Fibroblast of villous mesenchyme (primary cell): Measurements from ENCODE around the gene SCT. TPM values are rescaled to one million over a fixed set of nuclear protein-coding genes. Genes with fewer than 3 reads are reported as not detected.

ENCODE experiments used
- DNase-seq: peaks from one replicate; pipeline ENCODE4 v3.0.0-alpha.2; 2010; ENCODE audit warnings: low read depth
- H3K4me3 ChIP-seq: 2 replicates; pipeline ENCODE4 v1.5.1; 2011; ENCODE audit warnings: low read depth, mild to moderate bottlenecking, low read length
- total RNA-seq: library from RNA; depleted of rRNA; stranded (reverse); fragments of >200 nt; gene quantifications from 2 replicates; pipeline ENCODE4 v1.2.3, GENCODE V29; 2012
- TF ChIP-seq, protein P1 (sequence below): IDR thresholded peaks from 2 replicates; pipeline ENCODE4 v1.5.1; 2012; ENCODE audit warnings: low read depth, mild to moderate bottlenecking, low read length; ENCODE audit not compliant: insufficient read depth

The SCT gene
- total RNA-seq, 1 donor: not detected

DNA sequence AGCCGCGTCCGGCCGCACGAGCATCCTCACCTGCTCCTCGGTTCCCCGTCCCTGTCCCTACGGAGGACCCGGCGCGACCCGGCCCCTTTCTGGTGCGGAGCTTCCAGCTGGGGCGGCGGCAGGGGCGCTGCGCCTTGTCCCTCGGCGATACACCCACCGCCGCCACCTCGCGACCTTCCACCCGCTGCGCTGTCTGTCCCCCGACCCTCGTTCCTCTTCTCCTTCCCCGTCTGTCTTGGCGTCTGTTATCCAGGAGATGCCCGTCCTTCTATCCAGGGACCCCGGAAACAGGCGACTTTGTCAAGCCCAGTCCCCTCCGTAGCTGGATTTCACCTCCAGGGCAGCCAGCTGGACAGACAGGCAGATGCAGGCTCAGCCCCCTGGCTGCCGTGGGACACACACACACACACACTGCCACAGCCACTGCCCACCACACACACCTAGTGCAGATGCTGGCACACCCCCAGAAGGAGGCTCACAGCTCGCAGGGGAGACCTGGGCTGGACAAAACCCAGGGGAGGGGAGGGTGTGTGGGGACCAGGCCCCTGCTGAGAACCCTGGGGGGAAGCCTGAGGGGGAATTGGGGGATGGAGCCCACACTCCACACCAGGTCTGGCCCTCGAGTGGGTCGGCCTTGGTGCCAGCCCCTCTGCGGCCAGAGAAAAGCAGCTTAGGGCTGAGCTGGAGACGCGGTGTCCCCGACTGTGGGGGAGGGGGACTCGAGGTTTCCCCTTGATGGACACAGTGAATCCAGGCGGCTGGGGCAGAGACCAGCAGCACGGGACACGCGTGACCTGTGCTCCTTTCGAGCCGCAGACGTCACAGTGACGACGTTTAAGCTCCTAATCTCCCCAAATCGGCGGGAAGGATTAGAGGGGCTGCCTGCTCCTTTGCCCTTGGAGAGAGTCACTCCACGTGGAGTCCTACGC, 10.9 kb upstream of the SCT start:
- H3K4me3 ChIP-seq: no peak overlapping the region
- TF ChIP-seq, protein P1, sequence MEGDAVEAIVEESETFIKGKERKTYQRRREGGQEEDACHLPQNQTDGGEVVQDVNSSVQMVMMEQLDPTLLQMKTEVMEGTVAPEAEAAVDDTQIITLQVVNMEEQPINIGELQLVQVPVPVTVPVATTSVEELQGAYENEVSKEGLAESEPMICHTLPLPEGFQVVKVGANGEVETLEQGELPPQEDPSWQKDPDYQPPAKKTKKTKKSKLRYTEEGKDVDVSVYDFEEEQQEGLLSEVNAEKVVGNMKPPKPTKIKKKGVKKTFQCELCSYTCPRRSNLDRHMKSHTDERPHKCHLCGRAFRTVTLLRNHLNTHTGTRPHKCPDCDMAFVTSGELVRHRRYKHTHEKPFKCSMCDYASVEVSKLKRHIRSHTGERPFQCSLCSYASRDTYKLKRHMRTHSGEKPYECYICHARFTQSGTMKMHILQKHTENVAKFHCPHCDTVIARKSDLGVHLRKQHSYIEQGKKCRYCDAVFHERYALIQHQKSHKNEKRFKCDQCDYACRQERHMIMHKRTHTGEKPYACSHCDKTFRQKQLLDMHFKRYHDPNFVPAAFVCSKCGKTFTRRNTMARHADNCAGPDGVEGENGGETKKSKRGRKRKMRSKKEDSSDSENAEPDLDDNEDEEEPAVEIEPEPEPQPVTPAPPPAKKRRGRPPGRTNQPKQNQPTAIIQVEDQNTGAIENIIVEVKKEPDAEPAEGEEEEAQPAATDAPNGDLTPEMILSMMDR: no peak
- peak; percentile 36 for DNase-seq

DNA sequence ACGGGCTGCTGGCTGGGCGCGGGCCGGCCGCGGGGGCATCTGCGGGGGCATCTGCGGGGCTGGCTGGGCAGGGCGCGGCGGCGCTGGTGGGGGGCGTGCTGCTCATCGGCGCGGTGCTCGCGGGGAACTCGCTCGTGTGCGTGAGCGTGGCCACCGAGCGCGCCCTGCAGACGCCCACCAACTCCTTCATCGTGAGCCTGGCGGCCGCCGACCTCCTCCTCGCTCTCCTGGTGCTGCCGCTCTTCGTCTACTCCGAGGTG, 10.3 kb upstream of the SCT start:
- no peak for DNase-seq
- TF ChIP-seq, protein P1: no peak
- H3K4me3 ChIP-seq: no peak overlapping the region

DNA sequence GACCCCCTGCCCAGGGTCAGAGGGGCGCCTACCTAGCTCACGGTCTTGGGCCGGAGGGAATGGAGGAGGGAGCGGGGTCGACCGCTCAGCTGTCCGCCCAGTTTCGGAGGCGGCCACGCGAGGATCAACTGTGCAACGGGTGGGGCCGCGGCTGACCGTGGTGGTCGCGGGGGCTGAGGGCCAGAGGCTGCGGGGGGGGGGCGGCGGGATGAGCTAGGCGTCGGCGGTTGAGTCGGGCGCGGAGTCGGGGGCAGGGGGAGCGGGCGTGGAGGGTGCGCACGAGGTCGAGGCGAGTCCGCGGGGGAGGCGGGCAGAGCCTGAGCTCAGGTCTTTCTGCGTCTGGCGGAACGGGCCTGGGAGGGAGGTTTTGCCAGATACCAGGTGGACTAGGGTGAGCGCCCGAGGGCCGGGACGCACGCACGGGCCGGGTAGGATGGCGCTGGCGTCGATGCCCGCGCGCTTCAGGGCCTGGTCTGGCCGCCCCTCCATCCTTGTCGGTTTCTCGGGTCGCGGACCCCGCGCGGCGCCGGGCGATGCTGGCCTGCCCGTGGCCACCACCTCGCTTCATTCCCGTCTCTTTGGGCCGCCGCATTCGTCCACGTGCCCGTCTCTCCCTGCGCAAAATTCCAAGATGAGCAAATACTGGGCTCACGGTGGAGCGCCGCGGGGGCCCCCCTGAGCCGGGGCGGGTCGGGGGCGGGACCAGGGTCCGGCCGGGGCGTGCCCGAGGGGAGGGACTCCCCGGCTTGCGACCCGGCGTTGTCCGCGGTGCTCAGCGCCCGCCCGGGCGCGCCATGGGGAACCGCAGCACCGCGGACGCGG, 9.7 kb upstream of the SCT start, which contains the start of gene DRD4:
DRD4 (plus strand) TSS at position 759 of the 822 bp plus-strand sequence; CDS start at position 795, 36 bp downstream.
- H3K4me3 ChIP-seq: no peak within 1 kb of the TSS
- peak; percentile 40 for DNase-seq

DNA sequence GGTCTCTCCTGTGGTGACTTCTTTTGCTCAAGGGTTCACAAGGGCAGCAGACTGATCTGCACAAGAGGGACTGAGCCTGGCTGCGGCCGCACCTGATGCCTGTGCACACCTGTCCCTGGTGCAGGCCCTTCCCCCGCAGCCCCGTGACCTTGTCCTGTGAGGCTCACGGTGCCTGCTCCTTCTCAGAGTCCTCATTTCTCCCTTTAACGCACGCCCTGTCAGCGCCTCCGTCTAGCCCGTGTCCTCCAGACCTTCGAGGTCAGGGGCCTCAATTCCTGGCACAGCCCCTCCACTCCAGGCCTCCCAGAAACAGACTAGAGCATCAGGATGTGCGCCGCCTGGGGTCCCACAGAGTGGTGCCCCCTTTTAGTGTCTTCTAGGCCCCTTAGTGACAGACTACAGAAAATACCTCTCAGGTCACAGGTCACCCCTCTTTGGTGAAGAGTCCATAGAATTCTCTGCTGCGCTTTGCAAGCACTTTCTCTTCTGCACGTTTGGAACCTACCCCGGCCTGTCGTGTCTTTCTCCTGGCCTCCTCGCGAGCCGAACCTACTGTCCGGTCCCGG, 9.0 kb upstream of the SCT start:
- TF ChIP-seq, protein P1: no peak
- H3K4me3 ChIP-seq: no peak overlapping the region
- no peak for DNase-seq

More for the DNA sequence above, 9.7 kb upstream of the SCT start, which contains the start of gene DRD4:
- TF ChIP-seq, protein P1: no peak

DNA sequence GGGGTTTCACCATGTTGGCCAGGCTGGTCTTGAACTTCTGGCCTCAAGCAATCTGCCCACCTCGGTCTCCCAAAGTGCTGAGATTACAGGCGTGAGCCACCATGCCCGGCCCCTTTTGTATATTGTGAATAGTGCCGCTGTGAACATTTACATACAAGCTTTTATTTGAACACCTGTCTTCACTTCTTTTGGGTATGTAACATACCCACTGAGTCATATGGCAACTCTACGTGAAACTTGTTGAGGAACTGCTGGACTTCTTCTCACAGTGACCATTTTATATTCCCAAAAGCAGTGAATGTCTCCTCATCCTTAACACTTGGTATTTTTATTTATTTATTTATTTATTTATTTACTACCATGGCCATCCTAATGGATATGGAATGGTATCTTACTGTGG, 3.9 kb upstream of the SCT start:
- H3K4me3 ChIP-seq: no peak overlapping the region
- no peak for DNase-seq
- TF ChIP-seq, protein P1: no peak

DNA sequence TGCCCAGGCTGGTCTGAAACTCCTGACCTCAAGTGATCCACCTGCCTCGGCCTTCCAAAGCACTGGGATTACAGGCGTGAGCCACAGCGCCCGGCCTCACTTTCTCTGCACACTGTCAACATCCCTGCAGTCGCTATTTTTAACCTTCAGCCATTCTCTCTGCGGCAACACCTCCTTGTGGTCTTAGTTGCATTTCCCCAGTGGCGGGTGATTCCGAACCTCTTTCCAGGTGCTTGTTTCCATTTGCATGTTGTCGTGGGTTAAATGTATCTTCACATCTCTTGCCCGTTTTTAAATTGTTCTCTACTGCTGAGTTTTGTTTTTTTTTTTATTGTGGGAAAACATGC, 2.2 kb upstream of the SCT start:
- DNase-seq: no peak
- TF ChIP-seq, protein P1: no peak
- H3K4me3 ChIP-seq: no peak overlapping the region
